Measurements from ENCODE around the gene TBL1X.

TBL1X gene

GRCh38 chrX:9582956-9583355, 118.1 kb downstream of the TBL1X start:
- no peak for DNase-seq (ENCODE audit: low read depth in 2 of 2)

GRCh38 chrX:9586992-9587392, 122.1 kb downstream of the TBL1X start:
- no peak for DNase-seq (ENCODE audit: low read depth in 2 of 2)

- DNase-seq (ENCODE audit: low read depth in 2 of 2), result no peak
Measured at GRCh38 chrX:9587642-9588041, 122.8 kb downstream of the TBL1X start.

GRCh38 chrX:9591496-9591895, 126.6 kb downstream of the TBL1X start:
- DNase-seq (ENCODE audit: low read depth in 2 of 2), result no peak

GRCh38 chrX:9593756-9594155, 128.9 kb downstream of the TBL1X start:
- no peak for DNase-seq (ENCODE audit: low read depth in 2 of 2)

GRCh38 chrX:9595174-9595573, 130.3 kb downstream of the TBL1X start:
- no peak for DNase-seq (ENCODE audit: low read depth in 2 of 2)

GRCh38 chrX:9596837-9597236, 132.0 kb downstream of the TBL1X start:
- no peak for DNase-seq (ENCODE audit: low read depth in 2 of 2)

- no peak for DNase-seq (ENCODE audit: low read depth in 2 of 2)
Measured at GRCh38 chrX:9597361-9598035, 132.6 kb downstream of the TBL1X start.

- DNase-seq (ENCODE audit: low read depth in 2 of 2), result no peak
Measured at GRCh38 chrX:9598344-9598743, 133.5 kb downstream of the TBL1X start.

GRCh38 chrX:9604111-9604907, 139.5 kb downstream of the TBL1X start:
- DNase-seq (ENCODE audit: low read depth in 2 of 2), result no peak

GRCh38 chrX:9604908-9605306, 140.0 kb downstream of the TBL1X start:
- DNase-seq (ENCODE audit: low read depth in 2 of 2), result no peak

GRCh38 chrX:9605484-9605883, 140.6 kb downstream of the TBL1X start:
- no peak for DNase-seq (ENCODE audit: low read depth in 2 of 2)

GRCh38 chrX:9606971-9607370, 142.1 kb downstream of the TBL1X start:
- no peak for DNase-seq (ENCODE audit: low read depth in 2 of 2)

- DNase-seq (ENCODE audit: low read depth in 2 of 2), result no peak
Measured at GRCh38 chrX:9609499-9609898, 144.6 kb downstream of the TBL1X start.

GRCh38 chrX:9609987-9610386, 145.1 kb downstream of the TBL1X start:
- DNase-seq (ENCODE audit: low read depth in 2 of 2), result no peak

- DNase-seq (ENCODE audit: low read depth in 2 of 2), result no peak
Measured at GRCh38 chrX:9610771-9611392, 146.0 kb downstream of the TBL1X start.

GRCh38 chrX:9611436-9612145, 146.7 kb downstream of the TBL1X start:
- no peak for DNase-seq (ENCODE audit: low read depth in 2 of 2)

- no peak for DNase-seq (ENCODE audit: low read depth in 2 of 2)
Measured at GRCh38 chrX:9612146-9612505, 147.3 kb downstream of the TBL1X start.

GRCh38 chrX:9614016-9614415, 149.2 kb downstream of the TBL1X start:
- DNase-seq (ENCODE audit: low read depth in 2 of 2), result no peak

GRCh38 chrX:9619133-9619532, 154.3 kb downstream of the TBL1X start:
- DNase-seq (ENCODE audit: low read depth in 2 of 2), result no peak

- no peak for DNase-seq (ENCODE audit: low read depth in 2 of 2)
Measured at GRCh38 chrX:9619581-9619980, 154.7 kb downstream of the TBL1X start.

GRCh38 chrX:9622128-9622527, 157.3 kb downstream of the TBL1X start:
- DNase-seq (ENCODE audit: low read depth in 2 of 2), result no peak
